Measurements from ENCODE around the gene FOXF1.

Gene FOXF1

DNA sequence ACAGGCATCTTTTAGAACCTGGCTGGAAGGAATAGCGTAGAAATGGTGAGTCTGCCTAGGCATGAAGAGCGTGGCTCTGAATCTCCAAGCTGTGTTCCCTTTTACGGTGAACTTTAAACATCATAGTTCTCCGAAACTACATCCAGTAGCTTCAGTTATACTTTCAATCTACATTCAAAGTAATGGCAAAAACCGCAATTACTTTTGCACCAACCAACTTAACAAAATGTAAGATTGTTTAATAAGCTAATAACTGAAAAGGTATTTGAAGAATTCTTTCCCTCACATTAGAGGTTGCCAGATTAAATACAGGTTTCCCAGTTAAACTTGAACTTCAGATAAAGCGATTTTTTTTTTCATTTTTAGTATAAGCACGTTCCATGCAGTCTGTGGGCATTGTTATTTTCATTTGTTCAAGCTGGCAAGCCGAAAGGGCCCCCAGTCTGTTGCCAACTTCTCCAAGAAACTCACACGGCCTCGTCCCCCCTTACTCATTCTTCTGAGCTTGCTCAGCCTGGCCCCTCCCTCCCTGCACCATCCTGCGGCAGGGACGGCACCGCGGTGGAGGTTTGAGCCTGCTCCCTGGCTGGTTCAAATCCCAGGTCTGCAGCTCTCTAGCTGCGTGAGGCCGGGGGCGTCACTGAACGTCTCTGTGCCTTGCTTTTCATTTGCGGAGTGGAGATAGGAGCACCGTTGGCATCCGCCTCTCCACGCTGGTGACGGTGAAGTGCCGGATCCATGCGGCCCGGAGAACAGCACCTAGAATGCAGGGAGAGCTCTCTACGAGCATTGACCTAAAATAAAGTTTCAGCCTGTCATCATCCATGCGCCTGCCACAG, 48.2 kb downstream of the FOXF1 start:
- DNase-seq (ENCODE audit: low spot score): no peak

DNA sequence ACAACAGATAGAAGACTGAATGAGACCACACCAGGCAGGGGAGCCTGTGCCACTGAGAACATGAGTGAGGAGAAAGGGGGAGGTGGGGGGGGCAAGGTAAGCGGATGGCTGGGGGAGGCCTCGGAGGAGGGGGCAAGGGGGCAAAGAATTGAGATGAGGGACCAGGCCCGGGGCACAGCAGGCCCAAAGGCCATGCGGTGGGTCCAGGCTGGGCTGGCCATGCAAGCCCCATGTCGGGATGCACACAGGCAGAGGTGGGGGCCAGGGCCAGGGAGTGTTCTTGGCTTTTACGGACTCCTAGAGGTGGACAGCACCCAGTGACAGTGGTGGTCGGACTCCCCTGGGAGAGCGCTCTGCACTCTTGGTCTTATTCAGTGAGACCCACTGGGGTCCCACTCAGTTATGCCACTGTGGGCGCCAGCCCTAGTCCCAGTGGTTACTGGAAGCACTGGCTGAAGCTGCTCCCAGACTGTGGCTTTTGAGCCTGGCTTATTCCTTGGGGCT, 49.5 kb downstream of the FOXF1 start:
- no peak for DNase-seq (ENCODE audit: low spot score)

DNA sequence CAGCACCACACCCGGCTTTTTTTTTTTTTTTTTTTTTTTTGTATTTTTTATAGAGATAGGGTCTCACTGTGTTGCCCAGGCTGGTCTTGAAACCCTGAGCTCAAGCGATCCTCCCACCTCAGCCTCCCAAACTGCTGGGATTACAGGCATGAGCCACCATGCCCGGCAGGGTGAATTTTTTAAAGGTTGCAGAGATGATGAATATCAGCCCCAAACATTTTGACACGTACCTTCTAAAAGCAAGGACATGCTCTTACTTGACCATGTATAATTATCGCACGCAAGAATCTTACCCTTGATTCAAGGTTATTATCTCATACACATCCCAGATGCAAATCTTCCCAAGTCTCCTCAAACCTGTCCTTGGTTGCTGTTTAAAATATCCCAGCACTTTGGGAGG, 52.0 kb downstream of the FOXF1 start:
- no peak for DNase-seq (ENCODE audit: low spot score)

DNA sequence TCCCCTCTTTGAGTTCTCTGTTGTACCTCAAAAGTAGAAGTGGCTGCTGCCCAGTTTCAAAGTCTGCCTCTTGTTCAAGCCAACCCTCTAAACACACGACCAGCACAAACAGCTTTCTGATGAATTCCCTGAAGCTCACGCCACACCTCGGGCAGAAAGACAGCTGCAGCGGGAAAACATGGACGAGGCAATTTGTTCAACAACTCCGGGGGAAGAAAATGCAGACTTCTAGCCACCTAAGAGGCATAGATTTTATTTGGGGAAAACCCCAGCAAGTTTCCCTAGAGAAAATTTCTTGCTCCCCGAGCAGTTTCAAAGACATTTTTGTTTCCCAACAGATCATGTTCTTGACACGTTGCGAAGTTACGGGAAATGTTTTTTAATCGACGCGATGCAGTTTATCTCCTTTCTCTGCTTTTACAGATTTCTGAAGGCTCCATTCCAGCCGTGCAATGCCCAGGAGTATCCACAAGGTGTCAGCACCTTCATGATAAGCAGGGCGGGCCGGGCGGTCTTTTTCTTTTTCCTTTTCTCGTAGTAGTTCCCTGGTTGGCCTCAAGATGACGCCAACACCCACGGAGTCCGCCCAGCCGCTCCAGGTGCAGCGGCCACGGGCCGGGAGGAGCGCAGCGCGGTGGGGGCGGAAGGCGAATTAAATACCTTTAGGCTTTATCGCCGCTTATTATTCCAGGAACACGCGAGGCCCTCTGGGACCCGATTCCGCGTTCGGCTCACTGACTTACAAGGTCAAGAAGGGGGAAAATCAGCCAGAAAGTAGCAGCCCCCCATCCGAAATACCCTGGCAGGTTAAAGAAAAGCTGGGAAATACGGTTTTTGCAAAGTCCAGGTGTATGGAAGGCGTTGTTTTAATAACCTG, 53.4 kb downstream of the FOXF1 start:
- DNase-seq (ENCODE audit: low spot score): peak; percentile 86

Data from LoVo (cell line).